Measurements from ENCODE around the gene SEPSECS.

Gene SEPSECS

DNA sequence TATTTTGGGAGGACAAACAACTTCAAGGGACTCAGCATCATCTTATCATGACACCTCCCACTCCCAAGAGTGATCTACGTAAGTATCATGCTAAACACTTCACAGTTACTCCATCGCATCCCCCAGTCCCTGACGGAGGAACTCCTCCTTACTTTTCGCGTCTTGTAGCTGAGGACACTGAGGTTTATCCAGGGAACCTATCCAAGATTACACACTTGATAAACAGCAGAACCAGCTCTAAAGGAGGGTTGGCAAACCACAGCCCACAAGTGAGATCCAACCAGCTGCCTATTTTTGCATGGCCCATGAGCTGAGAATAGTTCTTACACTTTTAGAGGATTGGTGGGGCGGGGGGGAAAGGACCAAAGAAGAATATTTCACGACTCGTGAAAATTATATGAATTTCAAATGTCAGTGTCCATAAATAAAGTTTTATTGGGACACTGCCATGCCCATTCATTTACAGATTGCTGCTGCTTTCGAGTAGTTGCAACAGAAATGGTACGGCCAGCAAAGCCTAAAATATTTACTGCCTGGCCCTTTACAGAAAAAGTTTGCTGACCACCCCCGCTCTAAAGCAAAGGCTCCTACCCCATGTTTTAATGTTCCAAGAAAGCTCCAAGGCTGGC, 47.8 kb downstream of the SEPSECS start:
- ATAC-seq, result no peak
- TF ChIP-seq SNAI2 (CRISPR knock-in tag; IDR thresholded peaks at IDR 0.05) (no peak), POU6F1 (CRISPR knock-in tag; IDR thresholded peaks at IDR 0.05; ENCODE audit: borderline replicate concordance, low read depth) (no peak), ZFP3 (CRISPR knock-in tag; IDR thresholded peaks at IDR 0.05) (no peak), BACH2 (CRISPR knock-in tag; IDR thresholded peaks at IDR 0.05; ENCODE audit: borderline replicate concordance) (no peak), ARNTL (CRISPR knock-in tag; IDR thresholded peaks at IDR 0.05; ENCODE audit: borderline replicate concordance, low read depth) (no peak), ISL1 (CRISPR knock-in tag; IDR thresholded peaks at IDR 0.05) (no peak), PPARA (CRISPR knock-in tag; IDR thresholded peaks at IDR 0.05; ENCODE audit: borderline replicate concordance) (no peak), TSHZ2 (CRISPR knock-in tag; IDR thresholded peaks at IDR 0.05) (no peak), RARB (CRISPR knock-in tag; IDR thresholded peaks at IDR 0.05) (no peak), ZFP30 (CRISPR knock-in tag; IDR thresholded peaks at IDR 0.05) (no peak), OSR1 (CRISPR knock-in tag; IDR thresholded peaks at IDR 0.05) (no peak), ZNF565 (CRISPR knock-in tag; conservative IDR thresholded peaks at IDR 0.05; ENCODE audit: low read depth) (no peak), TOX (CRISPR knock-in tag; IDR thresholded peaks at IDR 0.05; ENCODE audit: borderline replicate concordance) (no peak), CSDC2 (CRISPR knock-in tag; IDR thresholded peaks at IDR 0.05) (no peak)
- TF ChIP-seq, protein P1, sequence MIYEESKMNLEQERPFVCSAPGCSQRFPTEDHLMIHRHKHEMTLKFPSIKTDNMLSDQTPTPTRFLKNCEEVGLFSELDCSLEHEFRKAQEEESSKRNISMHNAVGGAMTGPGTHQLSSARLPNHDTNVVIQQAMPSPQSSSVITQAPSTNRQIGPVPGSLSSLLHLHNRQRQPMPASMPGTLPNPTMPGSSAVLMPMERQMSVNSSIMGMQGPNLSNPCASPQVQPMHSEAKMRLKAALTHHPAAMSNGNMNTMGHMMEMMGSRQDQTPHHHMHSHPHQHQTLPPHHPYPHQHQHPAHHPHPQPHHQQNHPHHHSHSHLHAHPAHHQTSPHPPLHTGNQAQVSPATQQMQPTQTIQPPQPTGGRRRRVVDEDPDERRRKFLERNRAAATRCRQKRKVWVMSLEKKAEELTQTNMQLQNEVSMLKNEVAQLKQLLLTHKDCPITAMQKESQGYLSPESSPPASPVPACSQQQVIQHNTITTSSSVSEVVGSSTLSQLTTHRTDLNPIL (CRISPR knock-in tag; IDR thresholded peaks at IDR 0.05; ENCODE audit: low read depth), result no peak

GRCh38 chr4:25111648-25112196, 48.5 kb downstream of the SEPSECS start:
- no peak for TF ChIP-seq GLIS3 (CRISPR knock-in tag; IDR thresholded peaks at IDR 0.05)
- no peak for TF ChIP-seq ESRRG (CRISPR knock-in tag; IDR thresholded peaks at IDR 0.05)
- no peak for TF ChIP-seq ARNTL (CRISPR knock-in tag; IDR thresholded peaks at IDR 0.05; ENCODE audit: borderline replicate concordance, low read depth)
- no peak for TF ChIP-seq ZNF70 (CRISPR knock-in tag; IDR thresholded peaks at IDR 0.05)
- no peak for TF ChIP-seq CSDC2 (CRISPR knock-in tag; IDR thresholded peaks at IDR 0.05)
- TF ChIP-seq ZFP3 (CRISPR knock-in tag; IDR thresholded peaks at IDR 0.05), result no peak
- no peak for TF ChIP-seq ZFP30 (CRISPR knock-in tag; IDR thresholded peaks at IDR 0.05)
- TF ChIP-seq PATZ1 (CRISPR knock-in tag; IDR thresholded peaks at IDR 0.05; ENCODE audit: borderline replicate concordance), result no peak
- TF ChIP-seq POU6F1 (CRISPR knock-in tag; IDR thresholded peaks at IDR 0.05; ENCODE audit: borderline replicate concordance, low read depth), result no peak
- TF ChIP-seq, protein P2, sequence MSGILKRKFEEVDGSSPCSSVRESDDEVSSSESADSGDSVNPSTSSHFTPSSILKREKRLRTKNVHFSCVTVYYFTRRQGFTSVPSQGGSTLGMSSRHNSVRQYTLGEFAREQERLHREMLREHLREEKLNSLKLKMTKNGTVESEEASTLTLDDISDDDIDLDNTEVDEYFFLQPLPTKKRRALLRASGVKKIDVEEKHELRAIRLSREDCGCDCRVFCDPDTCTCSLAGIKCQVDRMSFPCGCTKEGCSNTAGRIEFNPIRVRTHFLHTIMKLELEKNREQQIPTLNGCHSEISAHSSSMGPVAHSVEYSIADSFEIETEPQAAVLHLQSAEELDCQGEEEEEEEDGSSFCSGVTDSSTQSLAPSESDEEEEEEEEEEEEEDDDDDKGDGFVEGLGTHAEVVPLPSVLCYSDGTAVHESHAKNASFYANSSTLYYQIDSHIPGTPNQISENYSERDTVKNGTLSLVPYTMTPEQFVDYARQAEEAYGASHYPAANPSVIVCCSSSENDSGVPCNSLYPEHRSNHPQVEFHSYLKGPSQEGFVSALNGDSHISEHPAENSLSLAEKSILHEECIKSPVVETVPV (CRISPR knock-in tag; IDR thresholded peaks at IDR 0.05), result no peak
- no peak for TF ChIP-seq RARB (CRISPR knock-in tag; IDR thresholded peaks at IDR 0.05)
- no peak for TF ChIP-seq PPARA (CRISPR knock-in tag; IDR thresholded peaks at IDR 0.05; ENCODE audit: borderline replicate concordance)
- no peak for TF ChIP-seq BACH2 (CRISPR knock-in tag; IDR thresholded peaks at IDR 0.05; ENCODE audit: borderline replicate concordance)
- TF ChIP-seq SNAI2 (CRISPR knock-in tag; IDR thresholded peaks at IDR 0.05), result no peak
- TF ChIP-seq, protein P1 (CRISPR knock-in tag; IDR thresholded peaks at IDR 0.05; ENCODE audit: low read depth), result no peak
- ATAC-seq, result no peak
